ENCODE results near the gene IREB2. TPM values are rescaled to one million over a fixed set of nuclear protein-coding genes. Genes with fewer than 3 reads are reported as not detected.

Gene IREB2
- total RNA-seq, 1 donor from 2014 or later: 69.2 TPM

DNA sequence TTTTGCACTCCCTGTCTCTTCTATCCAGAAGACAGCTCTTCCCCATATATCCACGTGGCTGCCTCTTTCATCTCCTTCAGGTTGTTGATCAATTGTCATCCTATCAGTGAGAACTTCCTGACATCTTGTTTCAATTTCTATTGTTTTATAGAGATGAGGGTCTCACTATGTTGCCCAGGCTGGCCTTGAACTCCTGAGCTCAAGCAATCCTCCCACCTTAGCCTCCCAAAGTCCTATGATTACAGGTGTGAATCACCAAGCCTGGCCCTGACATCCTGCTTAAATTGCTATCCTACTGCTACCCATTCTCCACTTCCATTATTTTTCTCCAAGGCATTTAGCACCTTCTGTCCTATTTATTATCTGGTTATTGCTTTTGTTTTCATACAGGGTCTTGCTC is 44.9 kb upstream of the IREB2 start:
- no peaks in the 10 kb centered on the region for H3K4me1 ChIP-seq (ENCODE audit: insufficient read depth, low read length)
- no peak overlapping the region for H2AFZ ChIP-seq (ENCODE audit: low read depth, low read length)
- no peak overlapping the region for H3K4me2 ChIP-seq (ENCODE audit: low read length)
- FAIRE-seq: no peak
- no peak overlapping the region for H3K27ac ChIP-seq (ENCODE audit: low read depth, low read length)
- peaks cover 15% of the 10 kb centered on the region for H3K27me3 ChIP-seq (ENCODE audit: insufficient read depth, low read length)
- peaks cover 2% of the 10 kb centered on the region for H3K4me1 Mint-ChIP-seq (ENCODE audit: low read depth, unreplicated experiment)
- peak overlapping the region; percentile 17 for H3K4me3 Mint-ChIP-seq (ENCODE audit: unreplicated experiment)
- TF ChIP-seq, protein P1, sequence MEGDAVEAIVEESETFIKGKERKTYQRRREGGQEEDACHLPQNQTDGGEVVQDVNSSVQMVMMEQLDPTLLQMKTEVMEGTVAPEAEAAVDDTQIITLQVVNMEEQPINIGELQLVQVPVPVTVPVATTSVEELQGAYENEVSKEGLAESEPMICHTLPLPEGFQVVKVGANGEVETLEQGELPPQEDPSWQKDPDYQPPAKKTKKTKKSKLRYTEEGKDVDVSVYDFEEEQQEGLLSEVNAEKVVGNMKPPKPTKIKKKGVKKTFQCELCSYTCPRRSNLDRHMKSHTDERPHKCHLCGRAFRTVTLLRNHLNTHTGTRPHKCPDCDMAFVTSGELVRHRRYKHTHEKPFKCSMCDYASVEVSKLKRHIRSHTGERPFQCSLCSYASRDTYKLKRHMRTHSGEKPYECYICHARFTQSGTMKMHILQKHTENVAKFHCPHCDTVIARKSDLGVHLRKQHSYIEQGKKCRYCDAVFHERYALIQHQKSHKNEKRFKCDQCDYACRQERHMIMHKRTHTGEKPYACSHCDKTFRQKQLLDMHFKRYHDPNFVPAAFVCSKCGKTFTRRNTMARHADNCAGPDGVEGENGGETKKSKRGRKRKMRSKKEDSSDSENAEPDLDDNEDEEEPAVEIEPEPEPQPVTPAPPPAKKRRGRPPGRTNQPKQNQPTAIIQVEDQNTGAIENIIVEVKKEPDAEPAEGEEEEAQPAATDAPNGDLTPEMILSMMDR (IDR thresholded peaks at IDR 0.05; ENCODE audit: insufficient read depth, low read depth, low read length): no peak
- TF ChIP-seq EZH2 (IDR thresholded peaks at IDR 0.05; ENCODE audit: insufficient read depth, low read length): no peak
- H3K9me3 ChIP-seq (ENCODE audit: insufficient read depth, low read depth, low read length): no peaks in the 10 kb centered on the region
- H3K9ac ChIP-seq (ENCODE audit: low read length): no peak overlapping the region
- no peaks in the 10 kb centered on the region for H4K20me1 ChIP-seq (ENCODE audit: insufficient read depth, low read length)
- no peak for DNase-seq (ENCODE audit: low read depth)
- H3K79me2 ChIP-seq (ENCODE audit: insufficient read depth, low read length): no peaks in the 10 kb centered on the region
- H3K4me3 ChIP-seq (ENCODE audit: insufficient read depth, low read depth, low read length): no peak overlapping the region
- H3K36me3 Mint-ChIP-seq (ENCODE audit: low read depth, unreplicated experiment): no peaks in the 10 kb centered on the region
- peaks cover 20% of the 10 kb centered on the region for H3K27me3 Mint-ChIP-seq (ENCODE audit: low read depth, unreplicated experiment)
- no peak overlapping the region for H3K27ac Mint-ChIP-seq (ENCODE audit: unreplicated experiment)
- H3K9me3 Mint-ChIP-seq (ENCODE audit: unreplicated experiment): peaks cover 4% of the 10 kb centered on the region
- H3K36me3 ChIP-seq (ENCODE audit: insufficient read depth, low read length): no peaks in the 10 kb centered on the region

DNA sequence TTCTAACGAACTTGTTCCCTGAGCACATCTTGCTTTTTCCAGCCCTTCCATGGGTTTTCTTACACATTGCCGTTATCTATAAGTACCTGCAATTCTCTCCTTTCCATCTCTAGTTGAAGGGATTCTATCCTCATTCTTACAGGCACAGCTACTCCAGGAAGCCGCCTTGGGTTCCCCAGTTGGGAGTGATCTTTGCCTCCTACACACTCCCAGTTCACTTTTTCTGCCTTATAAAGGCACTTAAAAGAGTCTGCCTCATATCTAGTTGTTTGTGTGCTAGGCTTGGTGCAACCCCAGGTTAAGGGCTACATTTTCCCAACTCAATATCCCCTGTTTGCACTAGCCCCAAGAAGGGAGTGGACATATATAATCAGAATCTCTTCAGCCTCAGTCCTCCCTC is 44.0 kb upstream of the IREB2 start:
- Histone ChIP-seq H2AFZ (ENCODE audit: low read depth, low read length) (no peak overlapping the region), H3K9ac (ENCODE audit: low read length) (no peak overlapping the region), H3K27me3 (ENCODE audit: insufficient read depth, low read length) (peaks cover 15% of the 10 kb centered on the region), H3K4me1 (ENCODE audit: insufficient read depth, low read length) (no peaks in the 10 kb centered on the region), H3K79me2 (ENCODE audit: insufficient read depth, low read length) (no peaks in the 10 kb centered on the region), H3K4me2 (ENCODE audit: low read length) (no peak overlapping the region), H3K4me3 (ENCODE audit: insufficient read depth, low read depth, low read length) (no peak overlapping the region), H3K27ac (ENCODE audit: low read depth, low read length) (no peak overlapping the region), H3K36me3 (ENCODE audit: insufficient read depth, low read length) (no peaks in the 10 kb centered on the region), H4K20me1 (ENCODE audit: insufficient read depth, low read length) (no peaks in the 10 kb centered on the region), H3K9me3 (ENCODE audit: insufficient read depth, low read depth, low read length) (no peaks in the 10 kb centered on the region)
- TF ChIP-seq EZH2 (IDR thresholded peaks at IDR 0.05; ENCODE audit: insufficient read depth, low read length): no peak
- TF ChIP-seq, protein P1 (IDR thresholded peaks at IDR 0.05; ENCODE audit: insufficient read depth, low read depth, low read length): no peak
- H3K27me3 Mint-ChIP-seq (ENCODE audit: low read depth, unreplicated experiment): peaks cover 21% of the 10 kb centered on the region
- peaks cover 2% of the 10 kb centered on the region for H3K4me1 Mint-ChIP-seq (ENCODE audit: low read depth, unreplicated experiment)
- no peak overlapping the region for H3K4me3 Mint-ChIP-seq (ENCODE audit: unreplicated experiment)
- DNase-seq (ENCODE audit: low read depth): no peak
- peaks cover 4% of the 10 kb centered on the region for H3K9me3 Mint-ChIP-seq (ENCODE audit: unreplicated experiment)
- no peak overlapping the region for H3K27ac Mint-ChIP-seq (ENCODE audit: unreplicated experiment)
- H3K36me3 Mint-ChIP-seq (ENCODE audit: low read depth, unreplicated experiment): no peaks in the 10 kb centered on the region
- FAIRE-seq: no peak

DNA sequence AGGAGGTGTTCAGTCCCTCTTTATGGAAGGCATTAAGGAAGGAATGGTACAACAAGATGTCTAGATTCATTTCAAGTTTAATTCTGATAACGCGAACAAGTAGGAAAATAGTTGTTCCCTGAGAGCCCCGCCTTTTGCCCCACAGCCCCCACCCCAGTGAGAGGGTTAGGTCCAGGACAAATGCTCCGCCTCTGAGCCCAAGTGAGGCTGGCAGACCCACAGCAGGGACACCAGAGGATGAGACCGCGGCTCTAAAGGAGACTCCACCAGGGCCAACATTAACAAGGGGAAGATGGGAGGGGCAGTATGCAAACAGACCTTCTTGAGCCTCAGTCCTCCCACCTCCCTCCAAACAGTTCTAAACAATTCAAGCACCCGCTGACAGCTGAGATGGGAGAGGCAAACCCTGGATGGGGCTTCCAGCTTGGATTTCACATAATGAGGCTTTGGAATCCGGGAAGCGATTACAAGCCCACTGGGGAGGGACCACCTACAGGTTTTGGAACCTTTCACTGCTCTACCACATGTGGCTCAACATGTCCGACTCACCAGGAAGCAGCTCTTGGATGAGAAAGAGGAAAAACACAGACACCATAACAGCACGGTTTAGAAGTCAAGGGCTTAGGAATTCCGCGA is 42.9 kb upstream of the IREB2 start:
- Histone ChIP-seq H3K9me3 (ENCODE audit: insufficient read depth, low read depth, low read length) (no peaks in the 10 kb centered on the region), H4K20me1 (ENCODE audit: insufficient read depth, low read length) (no peaks in the 10 kb centered on the region), H3K36me3 (ENCODE audit: insufficient read depth, low read length) (no peaks in the 10 kb centered on the region), H3K4me2 (ENCODE audit: low read length) (no peak overlapping the region), H3K79me2 (ENCODE audit: insufficient read depth, low read length) (no peaks in the 10 kb centered on the region), H3K27me3 (ENCODE audit: insufficient read depth, low read length) (peaks cover 8% of the 10 kb centered on the region), H2AFZ (ENCODE audit: low read depth, low read length) (no peak overlapping the region), H3K4me1 (ENCODE audit: insufficient read depth, low read length) (no peaks in the 10 kb centered on the region), H3K4me3 (ENCODE audit: insufficient read depth, low read depth, low read length) (no peak overlapping the region), H3K9ac (ENCODE audit: low read length) (no peak overlapping the region), H3K27ac (ENCODE audit: low read depth, low read length) (no peak overlapping the region)
- Mint-ChIP-seq H3K27me3 (ENCODE audit: low read depth, unreplicated experiment) (peaks cover 24% of the 10 kb centered on the region), H3K4me3 (ENCODE audit: unreplicated experiment) (no peak overlapping the region), H3K4me1 (ENCODE audit: low read depth, unreplicated experiment) (no peaks in the 10 kb centered on the region), H3K27ac (ENCODE audit: unreplicated experiment) (no peak overlapping the region), H3K36me3 (ENCODE audit: low read depth, unreplicated experiment) (no peaks in the 10 kb centered on the region), H3K9me3 (ENCODE audit: unreplicated experiment) (peaks cover 2% of the 10 kb centered on the region)
- no peak for TF ChIP-seq EZH2 (IDR thresholded peaks at IDR 0.05; ENCODE audit: insufficient read depth, low read length)
- TF ChIP-seq, protein P1 (IDR thresholded peaks at IDR 0.05; ENCODE audit: insufficient read depth, low read depth, low read length): no peak
- FAIRE-seq (no peak), DNase-seq (ENCODE audit: low read depth) (no peak)

Data from astrocyte (in vitro differentiated cells and primary cell).